ENCODE measurements around the gene MZF1.

DNA sequence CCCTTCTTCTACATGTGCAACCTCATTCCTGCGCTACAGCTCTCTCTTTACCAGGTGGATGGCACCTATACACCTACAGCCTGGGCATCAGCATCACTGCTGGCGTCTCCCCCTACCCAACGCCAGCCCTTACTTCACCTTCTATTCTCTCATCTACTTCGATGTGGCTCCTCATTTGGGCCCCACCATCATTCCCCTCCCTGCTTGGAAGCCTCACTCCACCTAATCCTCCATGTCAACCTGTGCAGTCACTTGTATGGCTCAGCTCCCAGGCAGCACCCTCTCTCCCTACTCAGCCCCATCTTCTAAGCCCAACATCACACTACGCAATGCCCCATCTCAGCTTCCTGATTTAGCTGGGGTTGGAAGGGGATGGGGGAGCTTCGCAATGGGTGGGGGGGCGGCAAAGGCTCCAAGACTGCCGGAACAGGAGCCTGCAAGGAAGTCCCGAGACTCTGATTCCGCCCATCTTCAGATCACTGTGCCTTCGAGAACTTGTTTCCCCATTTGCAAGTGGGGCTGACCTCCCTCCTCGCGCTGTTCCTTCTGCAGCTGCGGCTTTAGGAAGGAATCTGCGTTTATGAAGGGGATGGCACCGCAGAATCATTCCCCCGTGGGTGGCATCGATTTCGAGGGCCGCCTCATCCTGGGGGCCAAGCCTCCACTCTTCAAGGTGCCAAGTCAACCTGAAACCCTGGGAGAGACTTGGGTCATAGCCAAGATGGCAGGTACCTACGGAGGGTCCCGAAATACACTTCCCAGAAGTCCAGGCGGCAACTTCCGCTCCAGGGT is 913 bp downstream of the MZF1 start:
- TF ChIP-seq, protein P1, sequence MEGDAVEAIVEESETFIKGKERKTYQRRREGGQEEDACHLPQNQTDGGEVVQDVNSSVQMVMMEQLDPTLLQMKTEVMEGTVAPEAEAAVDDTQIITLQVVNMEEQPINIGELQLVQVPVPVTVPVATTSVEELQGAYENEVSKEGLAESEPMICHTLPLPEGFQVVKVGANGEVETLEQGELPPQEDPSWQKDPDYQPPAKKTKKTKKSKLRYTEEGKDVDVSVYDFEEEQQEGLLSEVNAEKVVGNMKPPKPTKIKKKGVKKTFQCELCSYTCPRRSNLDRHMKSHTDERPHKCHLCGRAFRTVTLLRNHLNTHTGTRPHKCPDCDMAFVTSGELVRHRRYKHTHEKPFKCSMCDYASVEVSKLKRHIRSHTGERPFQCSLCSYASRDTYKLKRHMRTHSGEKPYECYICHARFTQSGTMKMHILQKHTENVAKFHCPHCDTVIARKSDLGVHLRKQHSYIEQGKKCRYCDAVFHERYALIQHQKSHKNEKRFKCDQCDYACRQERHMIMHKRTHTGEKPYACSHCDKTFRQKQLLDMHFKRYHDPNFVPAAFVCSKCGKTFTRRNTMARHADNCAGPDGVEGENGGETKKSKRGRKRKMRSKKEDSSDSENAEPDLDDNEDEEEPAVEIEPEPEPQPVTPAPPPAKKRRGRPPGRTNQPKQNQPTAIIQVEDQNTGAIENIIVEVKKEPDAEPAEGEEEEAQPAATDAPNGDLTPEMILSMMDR (IDR thresholded peaks at IDR 0.05 in 2 of 3, conservative IDR thresholded peaks at IDR 0.05 in 1 of 3; ENCODE audit: control insufficient read depth in 2 of 3, extremely low read depth in 1 of 3, insufficient read depth in 1 of 3, low read depth in 3 of 3, low read length in 3 of 3): no peak
- TF ChIP-seq NBN (IDR thresholded peaks at IDR 0.05) (no peak), MEF2A (IDR thresholded peaks at IDR 0.05; ENCODE audit: insufficient read depth, low read depth, low read length) (no peak), FOXK2 (IDR thresholded peaks at IDR 0.05) (no peak), POLR2A (IDR thresholded peaks at IDR 0.05; ENCODE audit: low read depth, low read length) (no peak), RAD21 (IDR thresholded peaks at IDR 0.05; ENCODE audit: insufficient read depth, low read depth, low read length) (no peak)
- TF ChIP-seq, protein P2, sequence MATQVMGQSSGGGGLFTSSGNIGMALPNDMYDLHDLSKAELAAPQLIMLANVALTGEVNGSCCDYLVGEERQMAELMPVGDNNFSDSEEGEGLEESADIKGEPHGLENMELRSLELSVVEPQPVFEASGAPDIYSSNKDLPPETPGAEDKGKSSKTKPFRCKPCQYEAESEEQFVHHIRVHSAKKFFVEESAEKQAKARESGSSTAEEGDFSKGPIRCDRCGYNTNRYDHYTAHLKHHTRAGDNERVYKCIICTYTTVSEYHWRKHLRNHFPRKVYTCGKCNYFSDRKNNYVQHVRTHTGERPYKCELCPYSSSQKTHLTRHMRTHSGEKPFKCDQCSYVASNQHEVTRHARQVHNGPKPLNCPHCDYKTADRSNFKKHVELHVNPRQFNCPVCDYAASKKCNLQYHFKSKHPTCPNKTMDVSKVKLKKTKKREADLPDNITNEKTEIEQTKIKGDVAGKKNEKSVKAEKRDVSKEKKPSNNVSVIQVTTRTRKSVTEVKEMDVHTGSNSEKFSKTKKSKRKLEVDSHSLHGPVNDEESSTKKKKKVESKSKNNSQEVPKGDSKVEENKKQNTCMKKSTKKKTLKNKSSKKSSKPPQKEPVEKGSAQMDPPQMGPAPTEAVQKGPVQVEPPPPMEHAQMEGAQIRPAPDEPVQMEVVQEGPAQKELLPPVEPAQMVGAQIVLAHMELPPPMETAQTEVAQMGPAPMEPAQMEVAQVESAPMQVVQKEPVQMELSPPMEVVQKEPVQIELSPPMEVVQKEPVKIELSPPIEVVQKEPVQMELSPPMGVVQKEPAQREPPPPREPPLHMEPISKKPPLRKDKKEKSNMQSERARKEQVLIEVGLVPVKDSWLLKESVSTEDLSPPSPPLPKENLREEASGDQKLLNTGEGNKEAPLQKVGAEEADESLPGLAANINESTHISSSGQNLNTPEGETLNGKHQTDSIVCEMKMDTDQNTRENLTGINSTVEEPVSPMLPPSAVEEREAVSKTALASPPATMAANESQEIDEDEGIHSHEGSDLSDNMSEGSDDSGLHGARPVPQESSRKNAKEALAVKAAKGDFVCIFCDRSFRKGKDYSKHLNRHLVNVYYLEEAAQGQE (IDR thresholded peaks at IDR 0.05; ENCODE audit: low read depth, low read length): no peak
